Measurements from ENCODE around the gene XK.
"Not testable (repeated sequence)": the region's sequence is repeated elsewhere in the genome, so short reads cannot be mapped to it uniquely, and the experiment has no call there.

The XK gene

GRCh38 chrX:37685381-37686359 lies at the start of gene XK:
TSS of gene XK (plus strand) at chrX:37685791. CDS start at chrX:37685962, 171 bp downstream.
- DNase-seq, result peak; percentile 2 to 5

GRCh38 chrX:37638047-37638446 lies 47.5 kb upstream of the XK start:
- DNase-seq, result no peak

DNA sequence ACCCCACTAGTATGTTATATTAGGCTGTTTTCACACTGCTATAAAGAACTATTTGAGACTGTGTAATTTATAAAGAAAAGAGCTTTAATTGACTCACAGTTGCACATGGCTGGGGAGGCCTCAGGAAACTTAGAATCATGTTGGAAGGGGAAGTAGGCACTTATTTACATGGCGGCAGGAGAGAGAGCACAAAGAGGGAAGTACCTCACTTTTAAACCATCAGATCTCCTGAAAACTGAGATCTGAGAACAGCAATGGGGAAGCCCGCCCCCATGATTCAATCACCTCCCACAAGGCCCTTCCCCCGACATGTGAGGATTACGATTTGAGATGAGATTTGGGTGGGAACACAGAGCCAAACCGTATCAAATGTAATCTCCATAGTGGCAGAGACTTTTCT lies 45.4 kb upstream of the XK start:
- no peak for DNase-seq

DNA sequence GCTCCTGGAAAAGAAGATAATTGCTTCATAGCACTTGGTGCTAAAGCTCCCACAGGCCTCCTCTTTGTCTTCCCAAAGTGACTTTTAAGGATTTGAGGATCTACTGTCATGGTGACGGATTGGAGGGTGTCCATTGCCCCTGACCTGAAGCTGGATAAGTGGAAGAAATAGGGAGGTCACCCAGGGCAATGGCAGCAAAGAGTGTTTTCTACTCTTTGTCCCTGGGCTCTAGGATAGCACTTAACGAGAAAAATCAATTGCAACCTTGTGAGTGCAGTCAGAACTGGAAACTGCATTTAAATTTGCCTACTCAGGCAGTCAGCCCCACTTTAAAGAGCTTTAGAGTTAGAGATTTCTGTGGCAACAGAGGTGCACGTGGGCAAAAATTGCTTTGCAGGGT lies 43.7 kb upstream of the XK start:
- no peak for DNase-seq

DNA sequence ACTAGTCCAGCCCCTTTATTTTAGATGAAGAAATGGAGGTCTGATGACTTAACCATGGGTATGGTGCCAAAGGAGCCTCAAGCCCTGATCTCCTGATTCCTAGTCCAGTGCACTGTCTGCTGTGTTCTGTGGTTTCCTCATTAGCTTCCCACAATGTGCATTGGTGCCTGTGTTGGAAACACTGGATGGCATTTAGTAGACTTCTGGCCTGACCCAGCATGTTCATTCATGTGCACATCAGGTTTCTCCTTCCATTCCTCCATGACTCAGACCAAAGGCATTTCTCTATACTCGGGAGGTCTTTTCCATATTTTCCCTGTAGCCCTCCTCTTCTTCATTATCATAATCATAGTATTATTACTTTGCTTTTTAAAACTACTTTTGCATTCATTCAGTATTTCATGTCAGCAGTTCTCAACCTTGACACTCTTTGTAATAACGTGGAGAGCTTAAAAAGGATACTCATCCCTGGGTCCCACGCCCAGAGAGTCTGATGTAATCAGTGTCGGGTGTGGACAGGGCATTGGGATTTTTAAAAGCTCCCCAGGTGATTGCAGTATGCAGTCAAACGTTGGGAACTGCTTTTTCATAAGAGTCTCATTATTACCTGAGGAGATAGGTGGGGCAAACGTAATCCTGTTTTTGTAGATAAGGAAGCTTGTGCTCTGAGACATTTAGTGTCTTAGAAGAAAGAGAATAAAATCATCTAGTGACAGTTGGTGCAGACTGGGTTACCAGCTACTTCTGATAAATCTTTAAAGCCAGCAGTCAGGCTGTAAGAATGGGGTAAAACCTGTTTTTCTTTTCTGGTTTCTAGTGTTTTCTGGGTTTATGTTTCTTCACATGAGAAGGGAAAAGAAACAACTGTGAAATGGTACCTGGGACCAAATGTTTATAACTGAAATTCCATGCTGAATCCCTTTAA lies 40.9 kb upstream of the XK start:
- DNase-seq, result no peak

DNA sequence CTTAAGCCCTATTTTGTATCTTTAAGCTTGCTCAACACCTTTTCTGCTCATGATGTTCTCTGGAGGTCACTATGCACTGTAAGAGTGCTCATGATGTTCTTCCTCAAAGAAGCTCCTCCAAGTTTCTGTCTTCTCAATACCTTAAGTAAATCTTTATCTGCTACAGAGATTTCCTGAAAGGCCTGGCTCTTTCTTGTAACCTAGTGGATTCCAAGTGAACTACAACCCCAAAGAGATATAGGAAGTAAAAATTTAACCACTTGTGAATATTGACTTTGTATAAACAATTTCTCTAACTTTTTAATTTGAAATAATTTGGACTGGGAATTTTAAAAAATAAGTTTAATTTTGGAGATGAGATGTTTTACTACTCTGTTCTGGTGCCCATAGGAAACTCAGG lies 39.3 kb upstream of the XK start:
- DNase-seq, result no peak

- DNase-seq, result not testable (repeated sequence)
These were observed 34.7 kb upstream of the XK start for GRCh38 chrX:37650879-37651278.

- DNase-seq, result no peak
These were observed 33.6 kb upstream of the XK start for GRCh38 chrX:37651921-37652452.

DNA sequence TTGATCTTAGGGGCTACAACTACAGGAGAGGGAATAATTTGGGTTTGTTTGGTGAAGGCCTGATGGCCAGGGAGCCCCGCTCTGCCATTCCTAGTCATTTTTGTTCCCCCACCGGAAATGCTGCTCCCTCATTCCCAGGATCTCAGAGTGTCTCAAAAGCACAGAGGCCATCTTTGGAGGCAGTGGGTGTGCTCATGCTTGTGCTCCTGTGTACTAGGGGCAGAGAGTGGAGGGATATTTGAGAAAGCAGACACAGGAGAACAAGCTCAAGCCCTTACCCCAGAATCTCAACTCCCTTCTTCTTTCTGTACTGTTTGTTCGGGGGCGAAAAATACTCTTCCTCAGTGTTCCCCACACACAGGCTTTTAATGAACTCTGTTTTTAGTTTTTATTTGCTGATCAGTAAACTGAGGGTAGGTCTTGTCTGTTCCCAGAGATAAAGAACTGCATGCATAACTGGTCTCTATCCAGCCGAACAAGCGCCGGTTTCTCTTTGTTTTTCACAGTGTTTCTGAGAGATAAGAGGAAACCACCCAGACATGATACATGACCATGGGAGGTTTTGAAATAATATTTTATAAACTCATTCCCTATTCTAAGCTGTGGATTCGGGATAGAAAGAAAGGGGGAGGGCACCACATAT lies 32.9 kb upstream of the XK start:
- no peak for DNase-seq

DNA sequence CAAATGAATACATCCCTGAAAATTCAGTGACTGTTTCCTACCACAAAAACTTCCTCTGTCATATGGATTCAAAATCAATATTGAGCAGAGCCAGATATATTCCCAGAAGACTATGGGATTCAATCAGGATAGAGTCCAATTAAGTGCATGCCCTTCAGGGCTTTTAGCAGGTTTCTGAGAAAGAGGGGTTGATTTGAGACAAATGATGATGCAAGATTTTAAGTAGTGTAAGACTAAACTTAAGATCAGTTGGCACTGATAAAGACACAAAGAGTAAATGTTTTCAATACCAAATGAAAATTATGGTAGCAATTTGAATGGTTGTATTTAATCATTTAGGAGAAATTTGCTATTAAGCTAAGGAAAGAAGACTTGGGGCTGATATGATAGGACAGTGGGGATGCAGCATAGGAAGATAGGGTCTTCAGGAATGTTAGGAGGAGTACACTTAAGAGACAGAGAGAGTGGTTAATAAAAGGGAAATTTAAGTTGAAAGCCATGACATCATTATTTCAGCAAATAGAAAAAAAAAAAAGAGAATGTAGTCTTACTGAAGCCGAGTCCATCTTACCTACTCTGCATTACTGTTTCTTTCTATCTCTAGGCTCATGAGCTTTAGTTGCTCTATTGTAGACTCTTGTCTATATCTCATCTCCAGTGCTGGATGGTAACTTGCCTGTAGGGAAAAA lies 32.0 kb upstream of the XK start:
- no peak for DNase-seq

DNA sequence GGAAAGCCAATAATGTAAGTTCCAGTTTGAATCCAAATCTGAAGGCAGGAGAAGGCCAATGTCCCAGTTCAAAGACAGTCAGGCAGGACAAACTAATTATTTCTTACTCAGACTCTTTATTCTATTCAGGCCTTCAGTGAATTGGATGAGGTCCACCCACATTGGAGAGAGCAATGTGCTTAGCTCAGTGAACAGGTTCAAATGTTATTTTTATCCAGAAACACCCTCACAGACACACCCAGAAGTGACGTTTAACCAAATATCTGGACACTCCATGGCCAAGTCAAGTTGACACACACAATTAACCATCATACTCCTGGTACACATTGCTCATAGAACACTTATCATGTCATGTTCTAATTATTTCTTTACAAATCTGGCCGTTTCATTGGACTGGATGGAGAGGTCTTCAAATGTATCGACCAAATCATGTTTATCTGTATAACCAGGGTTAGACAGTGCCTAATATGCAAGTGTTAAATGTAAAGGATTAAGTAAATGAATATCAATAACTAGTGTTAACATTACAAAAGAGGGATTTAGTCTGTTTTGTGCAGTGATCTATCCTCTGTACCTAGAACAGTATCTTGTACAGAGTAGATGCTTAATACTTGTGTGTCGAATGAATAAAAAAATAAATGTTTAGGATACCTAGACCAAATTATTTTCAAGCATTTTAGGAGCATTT lies 27.1 kb upstream of the XK start:
- DNase-seq, result no peak

- no peak for DNase-seq
These were observed 26.5 kb upstream of the XK start for GRCh38 chrX:37659047-37659446.

DNA sequence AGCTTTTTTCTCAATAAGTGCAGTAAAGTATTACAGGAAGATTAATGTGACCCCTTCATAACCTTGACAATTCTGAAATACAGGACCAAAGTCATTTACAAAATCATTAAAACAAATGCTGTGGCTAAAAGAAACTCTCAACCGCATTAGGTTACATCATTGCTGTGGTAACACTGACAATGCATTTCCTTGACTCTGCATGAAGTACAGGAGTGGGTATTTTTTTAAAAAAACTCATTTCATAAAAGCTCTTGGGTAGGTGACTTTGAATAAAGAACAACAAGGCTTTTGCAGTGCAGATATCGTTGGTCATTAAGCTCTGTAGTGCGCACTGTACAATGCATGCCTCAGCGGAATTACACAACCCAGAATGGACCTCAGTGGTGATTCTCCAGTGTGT lies 23.4 kb upstream of the XK start:
- peak in 1 of 2 donors; percentile 5 for DNase-seq

- no peak for DNase-seq
These were observed 19.1 kb upstream of the XK start for GRCh38 chrX:37666516-37666915.

DNA sequence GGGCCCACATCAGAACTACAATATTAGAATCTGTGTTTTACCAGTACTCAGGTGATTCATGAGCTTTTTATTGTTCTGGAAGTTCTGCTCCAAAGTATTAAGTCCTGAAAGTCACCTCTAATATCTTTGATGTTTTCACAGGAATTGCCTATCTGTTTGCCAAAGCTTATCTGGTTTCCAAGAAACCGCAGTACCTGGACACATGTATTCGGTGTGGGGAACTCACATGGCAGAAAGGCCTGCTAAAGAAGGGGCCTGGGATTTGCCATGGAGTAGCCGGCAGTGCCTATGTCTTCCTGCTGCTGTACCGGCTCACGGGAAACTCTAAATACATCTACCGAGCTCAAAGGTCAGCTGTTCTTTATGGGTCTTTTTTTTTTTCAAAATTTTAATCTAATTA lies 18.4 kb upstream of the XK start:
- DNase-seq, result no peak

DNA sequence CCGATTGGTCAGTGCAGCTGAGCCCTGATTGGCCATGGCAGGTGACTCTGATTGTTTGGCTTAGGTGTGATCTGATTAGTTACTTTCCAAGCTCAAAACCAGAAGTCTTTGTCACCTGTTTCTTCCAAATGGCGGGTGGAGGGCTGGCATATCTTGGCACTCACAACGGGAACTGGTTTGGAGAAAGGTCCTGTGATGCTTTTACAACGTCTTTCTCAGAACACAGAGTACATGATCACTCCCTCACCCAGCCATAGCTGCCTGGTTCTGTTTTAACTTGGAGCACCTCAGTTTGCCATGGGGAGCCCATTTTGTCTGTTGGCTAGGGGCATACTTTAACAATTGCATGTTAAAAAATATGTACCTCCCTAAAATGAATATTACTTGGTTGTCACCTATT lies 13.0 kb upstream of the XK start:
- no peak for DNase-seq

GRCh38 chrX:37676811-37677210 lies 8.8 kb upstream of the XK start:
- DNase-seq, result no peak

DNA sequence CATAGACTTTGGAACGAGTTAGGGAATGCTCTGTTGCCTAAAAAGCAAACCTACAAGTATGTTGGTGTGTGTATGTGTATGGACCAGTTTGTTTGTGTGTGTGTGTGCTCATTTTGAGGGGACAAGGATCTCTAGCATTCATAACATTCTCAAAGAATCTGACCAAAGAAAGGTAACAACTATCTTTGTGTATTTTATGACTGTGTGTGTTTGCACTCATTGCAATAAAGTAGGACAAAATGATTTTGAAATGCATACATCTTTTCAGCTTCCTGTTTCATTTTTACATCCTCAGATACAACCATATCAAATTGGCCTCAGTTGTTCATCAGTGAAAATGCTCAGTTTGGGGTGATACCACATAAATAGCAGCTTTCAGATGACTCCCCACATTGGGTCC lies 8.3 kb upstream of the XK start:
- no peak for DNase-seq

- no peak for DNase-seq
These were observed 7.8 kb upstream of the XK start for GRCh38 chrX:37677765-37678164.

DNA sequence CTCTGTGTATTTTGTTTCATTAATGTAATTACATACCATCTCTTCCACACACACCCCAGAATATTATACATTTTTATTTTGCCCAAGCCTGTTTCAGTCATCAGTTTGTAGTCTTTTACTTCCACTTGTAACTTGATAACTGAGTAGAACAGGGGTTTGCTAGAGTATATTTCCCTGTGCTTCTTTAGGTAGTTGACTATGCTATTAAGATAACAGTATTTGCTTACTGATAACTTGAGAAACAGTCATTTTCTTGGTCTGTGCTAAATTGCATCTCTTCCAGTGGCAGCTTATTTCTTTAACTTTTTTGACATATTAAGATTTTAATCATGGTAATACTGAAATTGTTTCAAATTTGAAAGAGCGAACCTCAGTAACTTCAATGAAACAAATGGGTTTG lies 7.0 kb upstream of the XK start:
- no peak for DNase-seq

DNA sequence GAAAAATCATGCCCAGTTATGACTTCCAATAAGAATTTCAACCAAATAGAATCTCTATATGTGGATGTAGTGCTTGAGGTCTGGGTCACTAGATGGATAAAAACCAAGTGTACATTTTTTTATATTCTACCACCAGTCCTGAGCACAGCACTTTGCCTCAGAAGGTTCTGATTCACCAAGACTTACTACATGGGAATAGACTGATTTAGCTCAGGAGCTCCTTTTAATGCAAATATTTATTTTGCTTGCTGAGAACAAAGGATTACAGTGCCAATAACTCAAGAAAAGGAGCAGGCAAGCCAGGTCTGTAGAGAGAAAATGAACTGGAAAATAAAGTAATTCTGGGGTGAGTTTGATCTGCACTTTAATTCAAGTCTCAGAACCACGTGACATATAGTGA lies 6.4 kb upstream of the XK start:
- DNase-seq, result no peak

- DNase-seq, result no peak
These were observed 5.7 kb upstream of the XK start for GRCh38 chrX:37679888-37680287.
